HepG2 (cell line): Measurements from ENCODE around the gene RAB3B. TPM values are rescaled to one million over a fixed set of nuclear protein-coding genes. Genes with fewer than 3 reads are reported as not detected.

Experiments
- FIP1L1 ChIP-seq: fragments of 200-400 bp; formaldehyde crosslinking; IDR thresholded peaks from 2 replicates; pipeline ENCODE4 v1.6.1; 2018; ENCODE audit warnings: low read depth, mild to moderate bottlenecking, low read length, moderate library complexity, borderline replicate concordance; ENCODE audit not compliant: insufficient read depth
- FOXO1 ChIP-seq: sonication (generic); formaldehyde crosslinking; IDR thresholded peaks from 2 replicates; pipeline ENCODE4 v1.4.0; 2020; ENCODE audit warnings: missing genetic modification reagents
- GZF1 ChIP-seq: sonication (generic); formaldehyde crosslinking; IDR thresholded peaks from 2 replicates; pipeline ENCODE4 v1.5.1; 2020; ENCODE audit warnings: mild to moderate bottlenecking, missing genetic modification reagents
- KDM6A ChIP-seq: IDR thresholded peaks from 2 replicates; pipeline ENCODE4 v1.6.1; 2016; ENCODE audit warnings: low read depth
- MED1 ChIP-seq: sonication (generic); formaldehyde crosslinking; IDR thresholded peaks from 2 replicates; pipeline ENCODE4 v1.4.0; 2020; ENCODE audit warnings: missing genetic modification reagents
- NCOR1 ChIP-seq: fragments of 200-600 bp; sonication (generic); IDR thresholded peaks from 2 replicates; pipeline ENCODE4 v1.7.0; 2017; ENCODE audit warnings: antibody characterized with exemption, low read length, borderline replicate concordance
- NFYB ChIP-seq: sonication (generic); formaldehyde crosslinking; IDR thresholded peaks from 2 replicates; pipeline ENCODE4 v1.4.0; 2020; ENCODE audit warnings: missing genetic modification reagents
- PAWR ChIP-seq: sonication (generic); formaldehyde crosslinking; IDR thresholded peaks from 2 replicates; pipeline ENCODE4 v1.4.0; 2020; ENCODE audit warnings: missing genetic modification reagents, mild to moderate bottlenecking, borderline replicate concordance
- RAD21 ChIP-seq: fragments of 450-650 bp; formaldehyde crosslinking; IDR thresholded peaks from 2 replicates; pipeline ENCODE4 v1.5.0; 2020; ENCODE audit warnings: mild to moderate bottlenecking
- SIN3B ChIP-seq: fragments of 150-350 bp; IDR thresholded peaks from 2 replicates; pipeline ENCODE4 v1.6.1; 2014; ENCODE audit warnings: low read length
- SP5 ChIP-seq: IDR thresholded peaks from 2 replicates; pipeline ENCODE4 v1.6.1; 2016; ENCODE audit warnings: low read depth, borderline replicate concordance
- TRAFD1 ChIP-seq: sonication (generic); formaldehyde crosslinking; IDR thresholded peaks from 2 replicates; pipeline ENCODE4 v1.5.1; 2020; ENCODE audit warnings: missing genetic modification reagents, mild to moderate bottlenecking, borderline replicate concordance
- ZC3H13 ChIP-seq: sonication (generic); formaldehyde crosslinking; IDR thresholded peaks from 2 replicates; pipeline ENCODE4 v1.8.1; 2023; ENCODE audit warnings: mild to moderate bottlenecking, missing genetic modification reagents, moderate library complexity
- ZFX ChIP-seq: sonication (generic); formaldehyde crosslinking; IDR thresholded peaks from 2 replicates; pipeline ENCODE4 v1.4.0; 2020; ENCODE audit warnings: mild to moderate bottlenecking, low read depth, missing genetic modification reagents, moderate library complexity
- ZMAT3 ChIP-seq: sonication (generic); formaldehyde crosslinking; conservative IDR thresholded peaks from 2 replicates; pipeline ENCODE4 v1.7.0; 2021; ENCODE audit warnings: missing genetic modification reagents
- ZMYM3 ChIP-seq: sonication (generic); formaldehyde crosslinking; IDR thresholded peaks from 2 replicates; pipeline ENCODE4 v1.5.1; 2020; ENCODE audit warnings: mild to moderate bottlenecking, missing genetic modification reagents
- ZNF235 ChIP-seq: sonication (generic); formaldehyde crosslinking; IDR thresholded peaks from 2 replicates; pipeline ENCODE4 v1.8.1; 2023; ENCODE audit warnings: mild to moderate bottlenecking, missing genetic modification reagents, borderline replicate concordance
- ZNF382 ChIP-seq: sonication (generic); formaldehyde crosslinking; IDR thresholded peaks from 2 replicates; pipeline ENCODE4 v1.5.0; 2020; ENCODE audit warnings: missing genetic modification reagents, mild to moderate bottlenecking, borderline replicate concordance
- ZNF44 ChIP-seq: sonication (generic); formaldehyde crosslinking; IDR thresholded peaks from 2 replicates; pipeline ENCODE4 v1.5.1; 2020; ENCODE audit warnings: mild to moderate bottlenecking, missing genetic modification reagents
- ZNF460 ChIP-seq: sonication (generic); formaldehyde crosslinking; IDR thresholded peaks from 2 replicates; pipeline ENCODE4 v1.5.1; 2020; ENCODE audit warnings: missing genetic modification reagents, mild to moderate bottlenecking, borderline replicate concordance
- ZNF615 ChIP-seq: sonication (generic); formaldehyde crosslinking; IDR thresholded peaks from 2 replicates; pipeline ENCODE4 v1.5.0; 2020; ENCODE audit warnings: mild to moderate bottlenecking, missing genetic modification reagents, borderline replicate concordance
- ZNF646 ChIP-seq: sonication (generic); formaldehyde crosslinking; IDR thresholded peaks from 2 replicates; pipeline ENCODE4 v1.9.0; 2021; ENCODE audit warnings: mild to moderate bottlenecking, missing genetic modification reagents
- ZNF749 ChIP-seq: sonication (generic); formaldehyde crosslinking; IDR thresholded peaks from 2 replicates; pipeline ENCODE4 v1.8.0; 2022; ENCODE audit warnings: mild to moderate bottlenecking, missing genetic modification reagents, moderate library complexity, borderline replicate concordance
- polyA plus RNA-seq, 8 experiments: library from polyadenylated mRNA; depleted of rRNA in 3 of 8; stranded (reverse) in 7 of 8; unstranded in 1 of 8; fragments of >200 nt; fragmentation: Illumina TruSeq in 4 of 8; extraction: Trizol in 4 of 8; gene quantifications; 2 replicates each; pipeline versions ENCODE4 v1.2.1 to v1.2.3, GENCODE V29; 2011 to 2016; ENCODE audit warnings: low read depth in 4 of 8, missing spikeins in 1 of 8, mixed read lengths in 1 of 8; ENCODE audit not compliant: insufficient read depth in 1 of 8
- total RNA-seq, 5 experiments: library from RNA; depleted of rRNA; stranded (reverse); fragments of >200 nt; fragmentation: Illumina TruSeq; extraction: Trizol; gene quantifications; 2 replicates each; pipeline ENCODE4 v1.2.3, GENCODE V29; 2016; ENCODE audit warnings: low read depth in 1 of 5

RAB3B gene
- total and polyA plus RNA-seq, 2 of the 13 experiments (the other 11 are each of a cell fraction or from before 2014, with no cell fraction given): 1.0 to 1.2 TPM

GRCh38 chr1:52033190-52034049 is 42.9 kb upstream of the RAB3B start, which contains the start of gene KTI12 (continued):
- no peak for TF ChIP-seq ZNF460 (CRISPR knock-in tag)
- peak; percentile 80 for TF ChIP-seq ZFX
- TF ChIP-seq ZC3H13 (CRISPR knock-in tag): no peak; the same call in 1 of the 2 replicates
- no peak; the same call in 1 of the 2 replicates for TF ChIP-seq ZMYM3 (CRISPR knock-in tag)
- TF ChIP-seq FOXO1: peak; percentile 46; the same call in 1 of the 2 replicates
- TF ChIP-seq ZNF235 (CRISPR knock-in tag): no peak
- no peak; the same call in 1 of the 2 replicates for TF ChIP-seq ZNF646 (CRISPR knock-in tag)
- TF ChIP-seq RAD21 (CRISPR knock-in tag): peak; percentile 21; the same call in 1 of the 2 replicates
- TF ChIP-seq NCOR1: no peak
- TF ChIP-seq SP5 (CRISPR knock-in tag): no peak
- no peak for TF ChIP-seq GZF1 (CRISPR knock-in tag)
- no peak for TF ChIP-seq KDM6A (CRISPR knock-in tag)
- TF ChIP-seq PAWR: 0 out of 2 replicates have a peak, but pooled peaks have one; percentile 68
- TF ChIP-seq SIN3B: no peak
- TF ChIP-seq NFYB (CRISPR knock-in tag): peak; percentile 42; the same call in 1 of the 2 replicates
- no peak for TF ChIP-seq ZNF749 (CRISPR knock-in tag)
- TF ChIP-seq ZNF382 (CRISPR knock-in tag): no peak
- no peak for TF ChIP-seq FIP1L1
- no peak for TF ChIP-seq ZNF615 (CRISPR knock-in tag)
- peak; percentile 43 for TF ChIP-seq MED1 (CRISPR knock-in tag)
- TF ChIP-seq ZNF44 (CRISPR knock-in tag): no peak
- TF ChIP-seq TRAFD1: no peak
- TF ChIP-seq ZMAT3 (CRISPR knock-in tag): peak; percentile 89
